Measurements from ENCODE around the gene TXN.

Gene TXN

DNA sequence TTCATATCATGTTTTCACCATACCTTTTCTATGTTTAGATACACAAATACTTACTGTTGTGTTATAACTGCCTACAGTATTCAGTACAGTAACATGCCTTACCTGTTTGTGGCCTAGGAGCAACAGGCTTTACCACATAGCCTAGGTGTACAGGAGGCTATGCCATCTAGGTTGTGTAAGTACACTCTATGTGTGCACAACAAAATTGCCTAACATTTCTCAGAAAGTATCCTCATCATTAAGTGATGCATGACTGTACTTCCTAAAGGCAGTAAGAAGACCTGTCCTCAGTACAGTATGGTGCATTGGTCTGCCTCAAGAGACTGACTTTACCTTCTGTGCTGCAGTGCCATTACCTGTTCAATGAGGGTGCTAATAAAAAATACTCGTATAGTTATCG lies 7.9 kb downstream of the TXN start:
- H3K9me2 ChIP-seq (ENCODE audit: low read depth, low read length): no peaks in the 10 kb centered on the region
- peaks cover 18% of the 10 kb centered on the region for H3K79me2 ChIP-seq (ENCODE audit: insufficient read depth, low read length)
- TF ChIP-seq EZH2 (IDR thresholded peaks at IDR 0.05; ENCODE audit: borderline replicate concordance, low read length) (no peak), CTCF (IDR thresholded peaks at IDR 0.05; ENCODE audit: low read length) (no peak)
- H3K9me3 ChIP-seq (ENCODE audit: low read length): no peaks in the 10 kb centered on the region
- no peak overlapping the region for H2AFZ ChIP-seq (ENCODE audit: low read length)
- no peaks in the 10 kb centered on the region for H3F3A ChIP-seq (ENCODE audit: insufficient read depth, low read length)
- peaks cover 63% of the 10 kb centered on the region for H3K36me3 ChIP-seq (ENCODE audit: insufficient read depth, low read length)
- H4K20me1 ChIP-seq (ENCODE audit: insufficient read depth, low read length): no peaks in the 10 kb centered on the region
- no peak overlapping the region for H3K4me3 ChIP-seq (ENCODE audit: low read depth, low read length, poor library complexity, severe bottlenecking)
- H3K9ac ChIP-seq (ENCODE audit: low read length): no peak overlapping the region
- H3K27me3 ChIP-seq (ENCODE audit: insufficient read depth, low read length): no peaks in the 10 kb centered on the region
- peaks cover 4% of the 10 kb centered on the region for H3K4me1 ChIP-seq (ENCODE audit: insufficient read depth, low read length, severe bottlenecking)
- no peak overlapping the region for H3K4me2 ChIP-seq (ENCODE audit: low read length)
- H3K27ac ChIP-seq (ENCODE audit: low read depth, low read length, poor library complexity, severe bottlenecking): no peak overlapping the region

DNA sequence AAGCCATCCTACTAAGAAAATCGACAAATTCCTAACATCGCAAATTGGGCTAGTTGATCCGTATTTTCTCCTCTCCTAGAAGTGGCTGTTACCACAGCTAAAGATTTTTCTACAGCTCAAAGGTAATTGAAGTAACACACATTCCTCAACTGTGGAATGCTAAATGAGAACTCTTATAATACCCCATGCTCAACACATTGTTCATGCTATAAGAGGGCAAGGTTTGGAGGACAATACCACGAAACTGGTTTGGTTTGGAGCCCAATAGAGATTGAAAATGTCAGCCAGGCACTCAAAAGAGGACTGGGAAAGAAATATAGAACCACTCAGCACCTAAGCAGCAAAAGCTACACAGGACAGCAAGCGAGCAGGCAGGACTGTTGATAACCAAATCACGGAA lies 10.1 kb downstream of the TXN start:
- Histone ChIP-seq H3K36me3 (ENCODE audit: insufficient read depth, low read length) (peaks cover 73% of the 10 kb centered on the region), H2AFZ (ENCODE audit: low read length) (no peak overlapping the region), H3K27ac (ENCODE audit: low read depth, low read length, poor library complexity, severe bottlenecking) (no peak overlapping the region), H3K79me2 (ENCODE audit: insufficient read depth, low read length) (no peaks in the 10 kb centered on the region; the same call in 1 of the 2 replicates), H3K27me3 (ENCODE audit: insufficient read depth, low read length) (no peaks in the 10 kb centered on the region), H3K4me3 (ENCODE audit: low read depth, low read length, poor library complexity, severe bottlenecking) (no peak overlapping the region), H3K9me2 (ENCODE audit: low read depth, low read length) (no peaks in the 10 kb centered on the region), H3K9me3 (ENCODE audit: low read length) (no peaks in the 10 kb centered on the region), H3K4me2 (ENCODE audit: low read length) (no peak overlapping the region), H3F3A (ENCODE audit: insufficient read depth, low read length) (no peaks in the 10 kb centered on the region), H4K20me1 (ENCODE audit: insufficient read depth, low read length) (no peaks in the 10 kb centered on the region), H3K4me1 (ENCODE audit: insufficient read depth, low read length, severe bottlenecking) (no peaks in the 10 kb centered on the region), H3K9ac (ENCODE audit: low read length) (no peak overlapping the region)
- TF ChIP-seq EZH2 (IDR thresholded peaks at IDR 0.05; ENCODE audit: borderline replicate concordance, low read length): no peak
- TF ChIP-seq CTCF (IDR thresholded peaks at IDR 0.05; ENCODE audit: low read length): no peak

- no peaks in the 10 kb centered on the region for H3K27me3 ChIP-seq (ENCODE audit: insufficient read depth, low read length)
- peaks cover 58% of the 10 kb centered on the region for H3K36me3 ChIP-seq (ENCODE audit: insufficient read depth, low read length)
- no peak overlapping the region for H3K27ac ChIP-seq (ENCODE audit: low read depth, low read length, poor library complexity, severe bottlenecking)
- no peaks in the 10 kb centered on the region for H4K20me1 ChIP-seq (ENCODE audit: insufficient read depth, low read length)
- H3K9ac ChIP-seq (ENCODE audit: low read length): no peak overlapping the region
- no peaks in the 10 kb centered on the region for H3K79me2 ChIP-seq (ENCODE audit: insufficient read depth, low read length)
- no peak overlapping the region for H2AFZ ChIP-seq (ENCODE audit: low read length)
- H3K4me2 ChIP-seq (ENCODE audit: low read length): no peak overlapping the region
- H3K4me1 ChIP-seq (ENCODE audit: insufficient read depth, low read length, severe bottlenecking): no peaks in the 10 kb centered on the region
- no peaks in the 10 kb centered on the region for H3K9me2 ChIP-seq (ENCODE audit: low read depth, low read length)
- TF ChIP-seq EZH2 (IDR thresholded peaks at IDR 0.05; ENCODE audit: borderline replicate concordance, low read length) (no peak), CTCF (IDR thresholded peaks at IDR 0.05; ENCODE audit: low read length) (no peak)
- no peaks in the 10 kb centered on the region for H3K9me3 ChIP-seq (ENCODE audit: low read length)
- H3F3A ChIP-seq (ENCODE audit: insufficient read depth, low read length): no peaks in the 10 kb centered on the region
- no peak overlapping the region for H3K4me3 ChIP-seq (ENCODE audit: low read depth, low read length, poor library complexity, severe bottlenecking)
These were observed 11.7 kb downstream of the TXN start for GRCh38 chr9:110244616-110245015.
